ENCODE data around the gene RGL1.

GRCh38 chr1:183776731-183777130, 28.2 kb upstream of the RGL1 start:
- TF ChIP-seq YY1 (tag by site-specific recombination; IDR thresholded peaks at IDR 0.05) (no peak), CTCF (tag by site-specific recombination; IDR thresholded peaks at IDR 0.05) (no peak), ZNF398 (tag by site-specific recombination; IDR thresholded peaks at IDR 0.05) (no peak), TRIM28 (IDR thresholded peaks at IDR 0.05; ENCODE audit: borderline replicate concordance, low read length) (no peak), GLIS2 (tag by site-specific recombination; IDR thresholded peaks at IDR 0.05) (no peak), ZNF777 (tag by site-specific recombination; IDR thresholded peaks at IDR 0.05; ENCODE audit: borderline replicate concordance) (no peak), ZNF341 (tag by site-specific recombination; IDR thresholded peaks at IDR 0.05; ENCODE audit: low read depth) (no peak), ZNF660 (tag by site-specific recombination; IDR thresholded peaks at IDR 0.05) (no peak), PRDM10 (tag by site-specific recombination; IDR thresholded peaks at IDR 0.05) (no peak), ZBTB48 (tag by site-specific recombination; IDR thresholded peaks at IDR 0.05) (no peak), KLF17 (tag by site-specific recombination; IDR thresholded peaks at IDR 0.05) (no peak), ATF2 (tag by site-specific recombination; IDR thresholded peaks at IDR 0.05; ENCODE audit: low read depth) (no peak)
